DOHH2 (cell line): ENCODE measurements around the gene CBY3.

Source experiments
- EZH2phosphoT487 ChIP-seq: fragments of 200-600 bp; sonication (generic); IDR thresholded peaks from 2 replicates; pipeline ENCODE4 v1.6.1; 2017; ENCODE audit warnings: borderline replicate concordance, mild to moderate bottlenecking, antibody characterized with exemption, low read length, moderate library complexity, mixed read lengths
- TF ChIP-seq, protein P1 (sequence below): fragments of 200-600 bp; sonication (generic); IDR thresholded peaks from one replicate; pipeline ENCODE4 v1.5.1; 2014; ENCODE audit warnings: antibody characterized with exemption, mild to moderate bottlenecking, low read depth, low read length; ENCODE audit not compliant: poor library complexity, severe bottlenecking

DNA sequence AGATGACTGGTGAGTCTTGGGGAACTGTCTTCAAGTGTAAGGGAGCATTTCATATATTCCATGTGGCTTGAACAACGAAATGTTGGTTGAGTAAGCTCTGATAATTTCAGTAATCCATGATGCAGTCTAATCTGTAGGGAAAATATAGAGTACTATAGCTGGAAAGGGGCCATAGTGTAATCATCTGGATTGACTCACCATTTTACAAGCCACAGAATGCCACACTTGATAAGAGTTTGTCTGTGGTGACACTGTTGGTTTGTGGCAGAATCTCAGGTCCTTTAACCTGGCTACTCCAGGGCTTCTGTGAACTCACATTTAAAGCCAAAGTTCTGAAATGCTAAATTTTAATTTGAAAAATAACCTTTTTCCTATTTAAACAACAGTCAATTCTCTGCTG is 35.5 kb upstream of the CBY3 start:
- TF ChIP-seq, protein P1, sequence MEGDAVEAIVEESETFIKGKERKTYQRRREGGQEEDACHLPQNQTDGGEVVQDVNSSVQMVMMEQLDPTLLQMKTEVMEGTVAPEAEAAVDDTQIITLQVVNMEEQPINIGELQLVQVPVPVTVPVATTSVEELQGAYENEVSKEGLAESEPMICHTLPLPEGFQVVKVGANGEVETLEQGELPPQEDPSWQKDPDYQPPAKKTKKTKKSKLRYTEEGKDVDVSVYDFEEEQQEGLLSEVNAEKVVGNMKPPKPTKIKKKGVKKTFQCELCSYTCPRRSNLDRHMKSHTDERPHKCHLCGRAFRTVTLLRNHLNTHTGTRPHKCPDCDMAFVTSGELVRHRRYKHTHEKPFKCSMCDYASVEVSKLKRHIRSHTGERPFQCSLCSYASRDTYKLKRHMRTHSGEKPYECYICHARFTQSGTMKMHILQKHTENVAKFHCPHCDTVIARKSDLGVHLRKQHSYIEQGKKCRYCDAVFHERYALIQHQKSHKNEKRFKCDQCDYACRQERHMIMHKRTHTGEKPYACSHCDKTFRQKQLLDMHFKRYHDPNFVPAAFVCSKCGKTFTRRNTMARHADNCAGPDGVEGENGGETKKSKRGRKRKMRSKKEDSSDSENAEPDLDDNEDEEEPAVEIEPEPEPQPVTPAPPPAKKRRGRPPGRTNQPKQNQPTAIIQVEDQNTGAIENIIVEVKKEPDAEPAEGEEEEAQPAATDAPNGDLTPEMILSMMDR: no peak
- no peak for TF ChIP-seq EZH2phosphoT487
